ACC112 (cell line): ENCODE results near the gene UNC13D.
"Not testable (repeated sequence)": the region's sequence is repeated elsewhere in the genome, so short reads cannot be mapped to it uniquely, and the experiment has no call there.

Source experiments
- H2AFZ ChIP-seq: fragments of 200-600 bp; sonication (generic); one replicate; pipeline ENCODE4 v1.6.0; 2017; ENCODE audit warnings: antibody characterized with exemption, low read length; ENCODE audit not compliant: unreplicated experiment
- H3K27ac ChIP-seq: fragments of 200-600 bp; sonication (generic); 2 replicates; pipeline ENCODE4 v1.5.1; 2014; ENCODE audit warnings: low read depth, mild to moderate bottlenecking, antibody characterized with exemption, low read length, moderate library complexity
- H3K27me3 ChIP-seq: fragments of 200-600 bp; sonication (generic); 2 replicates; pipeline ENCODE4 v1.6.1; 2014; ENCODE audit warnings: mild to moderate bottlenecking, antibody characterized with exemption, low read length, moderate library complexity, mixed read lengths; ENCODE audit not compliant: insufficient read depth
- H3K36me3 ChIP-seq: fragments of 200-600 bp; sonication (generic); 2 replicates; pipeline ENCODE4 v1.6.1; 2016; ENCODE audit warnings: mild to moderate bottlenecking, antibody characterized with exemption, low read length, moderate library complexity, mixed read lengths; ENCODE audit not compliant: insufficient read depth
- H3K4me1 ChIP-seq: fragments of 200-600 bp; sonication (generic); one replicate; pipeline ENCODE4 v1.6.1; 2016; ENCODE audit warnings: low read length, mixed read lengths; ENCODE audit not compliant: insufficient read depth, unreplicated experiment, control insufficient read depth
- H3K4me3 ChIP-seq: fragments of 200-600 bp; sonication (generic); 2 replicates; pipeline ENCODE4 v1.5.1; 2014; ENCODE audit warnings: mild to moderate bottlenecking, low read depth, low read length
- H3K79me2 ChIP-seq: fragments of 200-600 bp; sonication (generic); one replicate; pipeline ENCODE4 v1.6.0; 2016; ENCODE audit warnings: low read length; ENCODE audit not compliant: control insufficient read depth, unreplicated experiment, insufficient read depth

UNC13D gene

DNA sequence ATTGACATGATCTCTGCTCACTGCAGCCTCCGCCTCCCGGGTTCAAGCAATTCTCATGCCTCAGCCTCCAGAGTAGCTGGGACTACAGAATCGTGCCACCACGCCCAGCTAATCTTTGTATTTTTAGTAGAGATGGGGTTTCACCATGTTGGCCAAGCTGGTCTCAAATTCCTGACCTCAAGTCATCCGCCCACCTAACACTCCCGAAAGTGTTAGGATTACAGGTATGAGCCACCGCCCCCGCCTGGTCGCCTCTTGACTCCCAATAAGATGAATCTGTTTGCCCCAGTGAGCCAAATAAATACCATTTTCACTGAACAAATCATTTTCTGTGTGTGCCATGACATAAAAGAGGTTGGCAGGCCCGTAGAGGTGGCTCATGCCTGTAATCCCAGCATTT is 15.2 kb upstream of the UNC13D start:
- H3K79me2 ChIP-seq, H3K36me3 ChIP-seq, H3K4me1 ChIP-seq, H3K27ac ChIP-seq, H3K27me3 ChIP-seq, H2AFZ ChIP-seq, H3K4me3 ChIP-seq: not testable (repeated sequence)

DNA sequence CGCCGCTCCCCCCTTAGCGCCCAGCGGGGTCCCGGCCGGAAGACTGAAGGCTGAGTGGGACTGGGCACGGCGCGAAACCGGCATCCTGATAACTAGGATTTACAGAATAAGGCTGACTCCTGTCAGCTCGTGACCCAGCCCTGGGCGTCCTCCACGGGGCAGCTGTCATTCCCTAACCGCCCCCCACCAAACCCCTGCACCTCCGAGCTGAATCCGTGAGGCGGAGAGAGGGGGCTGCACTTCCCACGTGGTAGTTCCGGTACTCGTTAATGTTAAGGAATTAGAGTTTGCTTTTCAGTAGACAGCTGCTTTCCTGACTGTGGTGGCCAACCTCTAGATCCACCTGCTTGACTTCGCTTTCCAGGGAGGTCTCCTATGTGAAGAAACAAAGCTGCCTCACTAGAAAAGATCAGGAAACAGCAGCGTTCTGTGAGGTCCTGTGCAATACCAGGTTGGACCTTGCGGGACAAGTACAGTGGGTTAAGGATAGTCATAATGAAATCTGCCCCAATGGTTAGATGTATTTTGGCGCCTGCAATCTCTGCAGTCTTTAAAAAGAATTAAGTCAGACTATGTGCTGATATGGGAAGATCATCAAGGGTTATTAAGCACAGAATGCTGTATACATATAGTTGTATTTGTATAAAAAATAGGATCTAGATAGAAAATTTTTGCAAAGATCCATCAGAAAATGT is 12.0 kb upstream of the UNC13D start:
- Histone ChIP-seq H2AFZ (peak overlapping the region; percentile 55), H3K4me1 (peaks cover 24% of the 10 kb centered on the region), H3K4me3 (peak overlapping the region; percentile 85), H3K79me2 (peaks cover 10% of the 10 kb centered on the region), H3K36me3 (no peaks in the 10 kb centered on the region), H3K27me3 (no peaks in the 10 kb centered on the region), H3K27ac (peak overlapping the region; percentile 73)

DNA sequence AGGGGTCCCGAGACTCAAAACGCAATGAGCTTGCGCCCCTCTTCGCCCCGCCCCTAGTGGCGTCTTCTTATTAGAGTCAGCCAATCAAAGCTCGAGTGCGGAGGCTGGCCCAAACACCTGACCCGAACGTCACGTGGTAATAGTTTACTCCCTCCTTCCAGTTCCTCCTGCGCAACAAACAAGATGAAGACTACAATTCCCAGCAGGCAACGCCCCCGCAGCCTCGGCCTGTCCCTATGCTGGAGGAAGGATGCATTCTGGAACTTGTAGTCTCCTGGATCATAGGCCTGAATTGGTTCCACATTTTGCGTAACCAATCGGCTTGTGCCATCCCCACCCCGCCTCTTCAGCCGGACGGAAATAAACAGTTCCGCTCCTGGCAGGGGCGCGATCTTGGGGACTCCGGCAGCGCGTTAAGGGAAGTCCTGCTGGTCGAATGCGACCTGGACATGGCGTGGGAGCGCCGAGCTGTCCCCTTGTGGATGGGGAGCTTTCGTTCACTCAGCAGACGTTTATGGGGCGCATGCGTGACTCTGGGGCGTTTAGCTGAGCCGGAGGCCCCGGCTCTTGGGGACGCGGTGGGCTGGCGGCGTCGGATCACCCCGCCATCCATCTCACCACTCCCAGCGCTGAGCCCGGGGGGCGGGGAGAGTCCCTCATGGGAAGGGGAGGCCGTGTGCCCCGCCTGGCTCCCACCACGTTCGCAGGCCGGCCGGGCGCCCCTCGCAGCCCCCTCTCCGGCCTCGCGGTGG is 11.3 kb upstream of the UNC13D start, which contains the start of gene WBP2:
Gene WBP2 (minus strand): TSS at position 26 of the 752 bp plus-strand sequence. CDS start 38 bp downstream, outside the sequence.
- peak within 1 kb of the TSS; percentile 55 for H2AFZ ChIP-seq
- H3K27ac ChIP-seq, result peak within 1 kb of the TSS; percentile 95
- H3K4me3 ChIP-seq, result peak within 1 kb of the TSS; percentile 85
- H3K79me2 ChIP-seq, result peaks cover 10% of the 10 kb centered on the region
- H3K4me1 ChIP-seq, result peaks cover 24% of the 10 kb centered on the region
- no peaks in the 10 kb centered on the region for H3K27me3 ChIP-seq
- H3K36me3 ChIP-seq, result no peaks in the 10 kb centered on the region

DNA sequence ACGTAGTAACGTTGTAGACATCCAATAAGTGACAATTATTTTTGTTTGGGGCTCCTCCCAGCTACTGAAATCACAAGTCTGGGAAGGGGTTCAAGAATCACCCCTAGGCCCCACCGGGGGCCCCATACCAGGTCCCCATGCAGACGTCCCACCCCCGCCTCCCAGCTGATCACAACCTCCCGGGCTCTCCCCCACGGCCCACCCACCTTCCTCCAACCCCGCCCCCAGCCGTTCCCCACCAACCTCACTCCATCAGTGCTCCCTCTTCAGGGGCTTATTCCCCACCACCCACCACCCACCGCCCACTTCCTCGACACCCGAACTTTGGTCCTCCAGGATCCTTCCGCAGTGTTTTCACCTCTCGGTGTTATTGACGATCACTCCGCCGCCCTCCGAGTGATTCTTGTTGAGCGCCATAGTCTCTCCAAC is 10.7 kb upstream of the UNC13D start:
- Histone ChIP-seq H3K79me2 (peaks cover 10% of the 10 kb centered on the region), H3K4me3 (peak overlapping the region; percentile 85), H3K4me1 (peaks cover 24% of the 10 kb centered on the region), H3K36me3 (no peaks in the 10 kb centered on the region), H3K27ac (peak overlapping the region; percentile 95), H2AFZ (no peak overlapping the region), H3K27me3 (no peaks in the 10 kb centered on the region)

DNA sequence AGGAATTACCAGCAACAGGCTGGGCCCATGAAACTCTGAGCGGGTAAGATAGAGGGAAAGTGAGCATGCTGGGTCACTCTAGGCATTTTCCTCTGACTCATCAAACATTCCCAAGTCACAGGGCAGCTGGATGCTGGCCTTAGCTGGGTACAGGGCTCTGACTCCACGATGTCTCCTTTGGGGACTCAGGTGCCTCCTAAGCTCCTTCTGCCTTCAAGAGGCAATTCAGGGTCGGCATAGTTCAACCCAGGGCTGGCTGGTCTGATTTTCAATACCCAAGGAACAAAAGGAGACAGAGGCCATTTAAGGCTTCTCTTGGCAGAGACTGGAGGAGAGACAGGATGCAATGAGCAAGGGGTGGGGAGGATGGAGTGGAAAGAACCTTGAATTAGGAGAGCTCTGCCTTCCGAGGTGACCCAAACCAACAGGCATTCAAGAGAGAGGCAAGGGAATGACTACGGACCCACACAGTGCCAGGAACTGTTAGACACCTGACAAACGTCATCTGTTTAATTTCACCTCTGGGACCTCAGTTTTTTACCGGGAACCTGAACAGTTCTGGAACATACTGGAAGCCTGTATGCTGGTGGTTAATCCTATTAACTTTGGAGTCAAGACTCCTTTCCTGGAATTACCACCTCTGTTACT is 10.0 kb upstream of the UNC13D start:
- Histone ChIP-seq H3K4me1 (peaks cover 24% of the 10 kb centered on the region), H2AFZ (no peak overlapping the region), H3K27ac (peak overlapping the region; percentile 95), H3K36me3 (no peaks in the 10 kb centered on the region), H3K4me3 (peak overlapping the region; percentile 85), H3K79me2 (peaks cover 10% of the 10 kb centered on the region), H3K27me3 (no peaks in the 10 kb centered on the region)

DNA sequence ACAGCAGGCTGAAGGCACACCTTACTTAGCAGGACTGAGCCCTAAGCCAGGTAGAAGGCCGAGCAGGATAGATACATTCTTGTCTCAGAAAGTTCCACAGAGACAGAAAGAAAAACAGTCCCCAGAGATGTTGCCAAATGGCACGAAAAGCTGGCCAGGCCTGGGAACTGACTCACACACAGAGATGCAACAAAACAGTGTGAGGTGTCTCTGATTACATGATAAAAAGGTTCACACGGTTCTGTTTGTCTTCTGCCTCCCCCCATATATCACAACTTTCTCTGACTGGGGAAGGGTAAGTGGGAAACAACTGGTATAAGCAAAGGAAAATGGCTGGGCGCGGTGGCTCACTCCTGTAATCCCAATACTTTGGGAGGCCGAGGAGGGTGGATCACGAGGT is 9.2 kb upstream of the UNC13D start:
- peaks cover 10% of the 10 kb centered on the region for H3K79me2 ChIP-seq
- peaks cover 24% of the 10 kb centered on the region for H3K4me1 ChIP-seq
- H3K36me3 ChIP-seq, result no peaks in the 10 kb centered on the region
- no peak overlapping the region for H2AFZ ChIP-seq
- H3K4me3 ChIP-seq, result peak overlapping the region; percentile 20; the same call in 1 of the 2 replicates
- H3K27ac ChIP-seq, result peak overlapping the region; percentile 95
- H3K27me3 ChIP-seq, result no peaks in the 10 kb centered on the region

DNA sequence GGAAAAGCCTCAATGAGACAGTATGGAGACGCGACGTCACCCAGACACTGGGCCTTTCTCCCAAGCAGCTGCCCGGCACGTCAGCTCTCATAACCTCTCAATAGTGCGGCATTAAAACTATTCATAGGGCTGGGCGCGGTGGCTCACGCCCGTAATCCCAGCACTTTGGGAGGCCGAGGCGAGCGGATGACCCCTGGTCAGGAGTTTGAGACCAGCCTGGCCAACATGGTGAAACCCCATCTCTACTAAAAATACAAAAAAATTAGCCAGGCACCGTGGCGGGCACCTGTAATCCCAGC is 7.4 kb upstream of the UNC13D start:
- peaks cover 24% of the 10 kb centered on the region for H3K4me1 ChIP-seq
- not testable (repeated sequence) for H3K36me3 ChIP-seq

DNA sequence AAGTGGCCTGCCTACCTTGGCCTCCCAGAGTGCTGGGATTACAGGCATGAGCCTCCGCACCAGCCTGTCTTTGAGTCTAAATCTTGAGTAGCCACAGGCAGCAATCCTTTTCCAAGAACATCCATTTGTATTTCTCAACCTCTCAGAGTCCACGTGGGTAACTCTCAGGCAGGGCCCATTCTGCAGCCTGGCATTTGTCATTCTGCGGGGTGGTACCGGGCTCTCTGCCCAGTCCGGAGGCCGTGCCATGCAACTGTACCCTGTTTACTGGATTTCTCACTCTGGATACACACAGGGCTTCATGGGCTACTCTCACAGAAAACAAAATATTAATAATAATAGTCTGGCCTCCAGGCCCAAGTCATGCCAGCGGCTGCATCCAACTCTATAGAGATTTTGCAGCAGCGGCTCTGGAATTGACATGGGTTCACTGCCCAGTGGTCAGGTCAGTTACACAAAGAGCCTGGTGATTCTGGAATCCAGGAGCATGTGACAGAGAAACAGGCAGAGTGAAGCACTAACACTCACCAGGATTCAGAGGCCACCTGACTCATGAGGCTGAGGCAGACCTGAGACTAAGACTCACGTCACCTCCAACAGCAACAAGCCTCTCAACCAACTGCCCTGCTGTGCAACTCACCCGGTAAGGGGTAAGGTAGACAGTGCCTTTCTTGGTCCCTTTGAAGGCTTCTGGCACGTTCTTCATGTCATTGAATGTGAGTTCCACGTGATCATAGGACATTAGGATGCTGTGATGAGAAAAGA is 6.9 kb upstream of the UNC13D start:
- no peaks in the 10 kb centered on the region; the same call in 1 of the 2 replicates for H3K36me3 ChIP-seq
- no peak overlapping the region for H3K4me3 ChIP-seq
- peaks cover 19% of the 10 kb centered on the region for H3K4me1 ChIP-seq
- peaks cover 10% of the 10 kb centered on the region for H3K79me2 ChIP-seq
- no peaks in the 10 kb centered on the region for H3K27me3 ChIP-seq
- H3K27ac ChIP-seq, result no peak overlapping the region
- no peak overlapping the region for H2AFZ ChIP-seq

More for the DNA sequence above, 7.4 kb upstream of the UNC13D start:
- H3K79me2 ChIP-seq, result peaks cover 10% of the 10 kb centered on the region
- H3K27me3 ChIP-seq, H3K4me3 ChIP-seq, H3K27ac ChIP-seq, H2AFZ ChIP-seq: not testable (repeated sequence)

DNA sequence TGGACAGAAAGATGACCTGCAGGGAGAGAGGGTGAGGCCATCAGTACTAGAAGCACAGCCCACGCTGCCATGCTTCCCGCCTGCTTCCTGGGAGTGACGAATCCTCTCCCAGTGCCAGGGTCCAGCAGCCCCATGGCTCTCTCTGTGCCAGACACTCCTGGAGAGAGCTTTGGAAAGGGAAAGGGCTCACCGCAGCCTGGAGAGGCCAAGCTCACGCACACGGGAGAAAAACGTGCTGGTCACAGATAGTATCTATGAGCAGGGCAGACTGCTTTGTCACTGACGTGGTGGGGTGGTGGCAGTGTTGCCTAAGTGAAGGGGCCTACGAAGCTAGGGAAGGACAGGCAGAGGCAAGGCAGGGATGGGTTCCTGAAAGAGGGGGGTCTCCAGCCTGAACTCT is 5.5 kb upstream of the UNC13D start:
- Histone ChIP-seq H2AFZ (no peak overlapping the region), H3K36me3 (no peaks in the 10 kb centered on the region; the same call in 1 of the 2 replicates), H3K4me1 (peaks cover 33% of the 10 kb centered on the region), H3K4me3 (no peak overlapping the region), H3K79me2 (peaks cover 9% of the 10 kb centered on the region), H3K27me3 (no peaks in the 10 kb centered on the region), H3K27ac (no peak overlapping the region)

DNA sequence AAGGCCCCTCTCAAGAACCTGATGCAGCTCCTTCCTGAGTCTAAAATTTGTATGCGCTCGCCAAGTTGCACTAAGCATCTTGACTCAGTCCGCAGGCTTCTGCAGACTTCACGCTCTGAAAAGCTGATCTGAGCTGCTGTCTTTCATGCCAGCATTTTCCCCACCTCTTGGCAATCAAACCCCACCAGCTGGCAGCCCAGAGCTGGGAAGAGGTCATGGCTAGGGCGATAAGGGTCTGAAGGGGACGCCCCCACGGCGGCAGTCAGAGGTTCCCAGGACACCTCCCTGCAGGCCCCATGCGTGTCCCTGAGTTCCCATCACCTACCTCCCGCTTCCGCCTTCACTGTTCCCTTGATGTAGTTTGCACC is 5.1 kb upstream of the UNC13D start:
- H3K79me2 ChIP-seq, result peaks cover 4% of the 10 kb centered on the region
- no peak overlapping the region for H2AFZ ChIP-seq
- no peaks in the 10 kb centered on the region; the same call in 1 of the 2 replicates for H3K36me3 ChIP-seq
- H3K27ac ChIP-seq, result no peak overlapping the region
- H3K4me1 ChIP-seq, result peaks cover 31% of the 10 kb centered on the region
- no peak overlapping the region for H3K4me3 ChIP-seq
- no peaks in the 10 kb centered on the region for H3K27me3 ChIP-seq
